Measurements from ENCODE around the gene GINS2.

GRCh38 chr16:85685251-85685650 lies 3.5 kb downstream of the GINS2 start:
- TF ChIP-seq CTCF (IDR thresholded peaks at IDR 0.05) (no peak), POLR2A (IDR thresholded peaks at IDR 0.05) (no peak)
